NCI-H128 (cell line): ENCODE results near the gene ACP6.
A peak's percentile ranks its signal among the peaks of the same experiment; 100 is the strongest.
"Not testable (repeated sequence)": the region's sequence is repeated elsewhere in the genome, so short reads cannot be mapped to it uniquely, and the experiment has no call there.

Experiments used
- DNase-seq: peaks from one replicate; lab custom pipeline; 2025; ENCODE audit not compliant: unreplicated experiment; lab: John Stamatoyannopoulos, UW

Gene ACP6

DNA sequence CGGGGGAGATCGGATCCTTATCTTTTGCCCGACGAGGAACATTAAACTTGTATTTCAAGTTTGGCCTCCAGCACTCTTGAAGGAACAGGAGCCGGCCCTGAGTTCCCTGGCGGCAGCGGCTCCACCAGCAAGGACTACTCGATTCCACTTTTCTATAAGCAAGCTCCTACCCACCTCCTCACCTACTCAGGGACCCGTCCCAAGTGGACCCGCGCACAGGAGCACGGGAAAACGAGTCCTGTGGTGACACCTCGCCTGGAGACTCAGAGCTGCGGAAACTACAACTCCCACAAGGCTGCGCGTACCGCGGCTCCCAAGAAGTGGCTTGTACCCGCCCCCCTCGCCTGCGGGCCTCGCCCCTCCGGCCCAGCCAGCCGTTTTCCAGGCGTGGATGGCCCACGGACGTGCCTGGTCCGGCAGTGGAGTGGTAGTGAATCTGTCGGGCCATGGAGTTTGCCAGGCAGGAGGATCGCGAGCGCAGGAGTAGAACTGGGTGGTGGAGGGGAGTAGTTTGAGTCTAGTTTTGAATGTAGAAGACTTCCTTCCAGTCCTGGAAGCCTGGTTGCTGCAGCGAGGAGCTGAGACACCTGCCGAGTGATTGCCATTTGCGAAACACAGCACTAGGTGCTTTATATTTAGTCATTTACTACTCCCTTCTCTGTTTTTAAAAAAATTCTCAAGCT lies at the start of gene ACP6:
TSS of gene ACP6 (minus strand) at position 206 of the 683 bp plus-strand sequence. CDS start 476 bp downstream, outside the sequence.
- DNase-seq, result peak; percentile 94

- no peak for DNase-seq
These were observed 49.4 kb upstream of the ACP6 start for GRCh38 chr1:147719711-147720225.

- no peak for DNase-seq
These were observed 48.8 kb upstream of the ACP6 start for GRCh38 chr1:147719029-147719698.

DNA sequence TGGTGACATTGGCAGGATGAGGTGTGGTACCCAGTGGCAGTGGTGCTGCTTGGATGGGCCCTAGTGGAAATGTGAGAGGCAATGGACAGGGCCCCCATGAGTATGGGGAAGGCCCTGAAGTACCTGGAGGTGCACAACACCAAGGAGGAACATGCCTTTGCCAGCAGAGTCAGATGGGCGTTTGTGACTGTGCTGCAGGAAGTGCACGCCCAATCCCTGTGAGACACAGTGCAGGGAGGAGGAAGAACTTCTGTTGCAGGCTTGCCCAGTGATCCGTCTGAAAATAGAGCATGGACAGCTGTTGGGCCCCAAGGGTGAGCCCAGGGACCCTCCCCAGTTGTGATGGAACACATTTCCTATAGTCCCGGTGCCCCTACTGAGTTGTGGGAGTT lies 47.4 kb upstream of the ACP6 start:
- no peak for DNase-seq

DNA sequence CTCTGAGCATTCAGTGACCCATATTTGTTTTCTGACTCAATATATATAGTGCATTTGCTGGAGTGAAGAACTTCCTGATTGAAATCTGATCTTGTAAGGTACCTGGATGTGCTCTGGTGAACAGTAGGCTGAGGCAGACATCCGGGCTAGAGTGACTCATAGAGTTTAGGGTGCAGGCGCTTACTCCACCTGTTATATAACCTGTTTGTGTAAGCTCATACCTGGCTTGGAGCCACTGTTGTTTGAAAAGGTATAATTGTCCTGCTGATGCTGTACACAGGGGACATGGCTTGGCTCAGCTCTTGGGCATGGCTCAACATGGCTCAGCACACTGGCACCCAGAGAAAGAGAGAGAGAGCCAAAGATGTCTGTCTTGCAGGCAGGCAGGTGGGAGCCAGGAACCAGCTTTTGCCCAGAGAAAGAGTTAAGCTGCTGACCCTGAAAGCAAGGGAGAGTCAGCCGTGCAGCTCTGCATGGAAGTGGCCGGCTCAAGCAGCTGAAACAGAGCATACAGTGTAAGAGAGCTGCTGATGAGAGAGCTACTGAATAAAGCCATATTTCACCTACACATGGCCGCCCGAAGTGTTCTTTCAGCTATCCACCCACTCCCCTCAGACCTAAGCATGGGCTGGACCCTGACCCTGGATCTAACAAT lies 46.9 kb upstream of the ACP6 start:
- DNase-seq, result peak; percentile 47

DNA sequence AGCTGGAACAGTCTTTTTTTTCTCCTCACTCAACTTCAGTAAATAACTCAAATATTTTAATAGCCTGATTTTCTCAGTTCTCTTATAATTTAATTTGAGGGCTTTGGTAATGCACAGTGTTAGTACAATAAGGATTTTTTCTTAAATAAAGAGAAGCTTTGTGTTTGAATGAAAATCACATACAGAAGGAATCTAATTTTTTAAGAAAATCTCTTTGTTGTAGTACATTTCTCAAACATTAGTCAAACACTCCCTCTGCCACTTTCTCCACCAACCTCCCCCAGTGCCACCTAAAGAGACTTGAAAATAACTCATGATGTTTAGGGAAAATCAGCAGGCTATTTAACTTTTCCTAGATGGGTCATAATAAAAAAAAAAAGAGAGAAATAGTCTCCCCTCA lies 42.3 kb upstream of the ACP6 start:
- no peak for DNase-seq

DNA sequence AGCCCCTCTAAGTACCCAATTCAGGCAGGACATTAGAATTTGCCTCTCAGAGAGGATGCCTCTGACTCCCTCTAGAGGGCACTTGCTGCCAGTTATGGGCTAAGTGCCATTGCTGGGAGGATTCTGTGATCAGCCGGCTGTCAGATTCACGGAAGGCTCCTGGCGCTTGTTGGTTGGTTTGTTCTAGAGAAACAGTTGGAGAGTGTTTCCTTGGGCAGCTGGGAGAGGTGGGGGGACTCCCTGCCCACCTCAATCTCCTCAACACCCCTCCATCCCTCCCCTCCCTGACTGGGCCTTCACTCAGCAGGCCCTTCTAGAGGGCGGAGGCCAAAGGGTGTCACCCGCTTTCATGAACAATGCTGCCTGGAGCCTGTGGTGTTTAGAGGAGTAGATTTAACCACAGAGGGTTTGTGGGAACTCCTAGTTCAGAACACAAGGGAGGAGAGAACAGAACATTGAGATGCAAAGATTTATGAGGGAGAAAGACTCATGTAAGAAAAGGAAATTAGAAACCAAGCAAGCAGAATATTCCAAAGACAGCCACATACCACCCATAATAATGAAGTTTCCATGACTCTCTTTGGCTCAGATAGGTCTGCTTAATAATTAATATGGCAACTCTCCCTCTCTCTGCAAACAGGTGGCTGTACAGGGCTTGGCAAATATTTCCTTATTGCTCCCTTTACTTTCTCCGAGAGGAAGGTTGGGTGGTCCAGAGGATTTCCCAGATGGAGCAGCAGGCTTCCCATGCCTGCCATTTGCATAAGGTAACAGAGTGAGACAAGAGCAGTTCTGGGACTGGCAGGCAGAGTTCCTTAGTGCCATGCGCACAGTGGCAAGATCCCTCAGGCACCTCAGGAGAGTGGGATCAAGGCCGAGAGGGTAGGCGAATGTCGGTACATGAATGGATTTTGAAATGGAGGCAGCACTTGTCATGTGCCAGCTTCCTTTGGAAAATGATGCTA lies 30.0 kb upstream of the ACP6 start:
- no peak for DNase-seq

GRCh38 chr1:147699686-147700041 lies 29.3 kb upstream of the ACP6 start:
- DNase-seq, result no peak

DNA sequence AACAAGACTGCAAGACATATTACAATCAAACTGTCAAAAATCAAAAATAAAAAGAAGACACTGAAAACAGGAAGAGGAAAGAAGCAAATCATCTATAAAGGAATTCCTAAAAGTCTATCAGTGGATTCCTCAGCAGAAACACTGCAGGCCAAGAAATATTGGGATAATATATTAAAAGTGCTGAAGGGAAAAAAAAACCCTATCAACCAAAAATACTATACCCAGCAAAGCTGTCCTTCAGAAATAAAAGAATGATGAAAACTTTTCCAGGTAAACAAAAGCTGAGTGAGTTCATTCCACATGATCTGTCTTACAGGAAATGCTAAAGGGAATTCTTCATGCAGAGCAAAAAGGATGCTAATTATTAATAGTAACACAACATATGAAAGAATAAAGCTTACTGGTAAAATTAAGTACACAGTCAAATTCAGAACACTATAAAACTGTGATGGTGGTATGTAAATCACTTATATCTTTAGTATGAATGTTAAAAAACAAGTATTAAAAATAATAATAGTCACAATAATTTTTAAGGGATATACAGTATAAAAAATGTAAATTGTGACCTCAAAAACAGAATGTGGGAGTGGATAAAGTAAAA lies 12.9 kb upstream of the ACP6 start:
- no peak for DNase-seq

DNA sequence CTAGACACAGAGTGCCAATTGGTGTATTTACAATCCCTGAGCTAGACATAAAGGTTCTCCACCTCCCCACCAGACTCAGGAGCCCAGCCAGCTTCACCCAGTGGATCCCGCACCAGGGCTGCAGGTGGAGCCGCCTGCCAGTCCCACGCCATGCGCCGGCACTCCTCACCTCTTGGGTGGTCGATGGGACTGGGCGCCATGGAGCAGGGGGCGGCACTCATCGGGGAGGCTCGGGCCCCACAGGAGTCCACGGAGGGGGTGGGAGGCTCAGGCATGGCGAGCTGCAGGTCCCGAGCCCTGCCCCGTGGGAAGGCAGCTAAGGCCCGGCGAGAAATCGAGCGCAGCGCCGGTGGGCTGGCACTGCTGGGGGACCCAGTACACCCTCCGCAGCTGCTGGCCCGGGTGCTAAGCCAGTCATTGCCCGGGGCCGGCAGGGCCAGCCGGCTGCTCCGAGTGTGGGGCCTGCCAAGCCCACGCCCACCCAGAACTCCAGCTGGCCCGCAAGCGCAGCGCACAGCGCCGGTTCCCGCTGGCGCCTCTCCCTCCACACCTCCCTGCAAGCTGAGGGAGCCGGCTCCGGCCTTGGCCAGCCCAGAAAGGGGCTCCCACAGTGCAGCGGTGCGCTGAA lies 10.4 kb upstream of the ACP6 start:
- DNase-seq, result not testable (repeated sequence)

GRCh38 chr1:147677681-147678080 lies 7.4 kb upstream of the ACP6 start:
- DNase-seq, result not testable (repeated sequence)

- DNase-seq, result no peak
These were observed 6.2 kb upstream of the ACP6 start for GRCh38 chr1:147676311-147677085.

DNA sequence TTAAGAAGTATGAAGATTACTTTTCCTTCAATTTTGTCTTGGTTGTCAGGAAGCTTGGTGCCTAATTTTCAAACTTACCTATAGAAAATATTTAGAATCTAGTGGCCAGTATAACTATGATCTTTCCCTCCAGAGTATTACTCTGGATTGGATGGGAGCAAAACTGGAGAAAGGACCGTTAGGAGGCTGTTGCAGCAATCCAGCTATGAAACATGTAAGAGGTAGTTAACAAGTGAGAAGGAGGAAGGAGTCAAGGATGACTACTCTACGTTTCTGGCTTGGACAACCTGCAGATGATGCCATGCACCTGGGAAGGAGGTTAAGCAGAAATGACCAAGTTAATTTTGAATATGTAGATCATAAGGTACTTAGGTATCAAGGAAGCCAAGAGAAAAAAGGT lies 3.5 kb upstream of the ACP6 start:
- DNase-seq, result no peak

DNA sequence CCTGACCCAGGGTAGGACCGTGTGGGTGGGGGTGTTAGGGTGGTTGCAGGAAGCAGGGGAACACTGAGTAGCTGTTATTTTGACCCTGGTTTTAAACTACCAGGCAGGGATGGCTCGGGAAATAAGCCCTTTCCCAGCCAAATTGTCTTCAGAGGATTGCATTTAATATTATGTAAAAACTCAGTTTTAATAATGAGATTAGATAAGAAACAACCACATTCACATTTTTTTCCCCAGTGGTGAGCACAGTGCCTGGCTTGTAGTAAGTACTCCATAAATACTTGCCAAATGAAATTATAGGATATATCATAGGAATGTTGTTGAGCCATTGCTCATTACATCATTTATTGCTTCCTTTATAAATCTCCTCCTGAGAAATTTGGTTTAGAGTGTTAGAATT lies 3.1 kb upstream of the ACP6 start:
- no peak for DNase-seq

- DNase-seq, result peak; percentile 9
These were observed 630 bp downstream of the ACP6 start for GRCh38 chr1:147669469-147670318.

DNA sequence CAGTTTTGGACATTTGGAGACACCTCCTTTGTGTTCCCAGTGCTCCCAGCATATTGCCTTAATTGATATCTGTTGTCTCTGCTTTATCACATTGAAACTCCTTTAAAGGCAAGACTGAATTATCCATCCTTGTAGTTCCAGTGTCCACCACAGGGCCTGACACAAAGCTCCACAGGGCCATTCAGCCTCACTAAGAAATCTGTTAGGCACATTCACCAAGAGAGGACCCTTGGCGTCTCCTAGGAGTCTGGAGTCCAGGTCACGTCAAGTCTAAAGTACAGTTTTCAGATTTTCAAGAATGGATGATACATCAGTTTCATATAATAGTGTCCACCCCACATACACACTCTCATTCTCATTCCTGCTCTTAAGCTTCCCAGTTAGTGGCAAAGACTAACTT lies 4.8 kb downstream of the ACP6 start:
- DNase-seq, result no peak

GRCh38 chr1:147664206-147664605 lies 6.1 kb downstream of the ACP6 start:
- no peak for DNase-seq

DNA sequence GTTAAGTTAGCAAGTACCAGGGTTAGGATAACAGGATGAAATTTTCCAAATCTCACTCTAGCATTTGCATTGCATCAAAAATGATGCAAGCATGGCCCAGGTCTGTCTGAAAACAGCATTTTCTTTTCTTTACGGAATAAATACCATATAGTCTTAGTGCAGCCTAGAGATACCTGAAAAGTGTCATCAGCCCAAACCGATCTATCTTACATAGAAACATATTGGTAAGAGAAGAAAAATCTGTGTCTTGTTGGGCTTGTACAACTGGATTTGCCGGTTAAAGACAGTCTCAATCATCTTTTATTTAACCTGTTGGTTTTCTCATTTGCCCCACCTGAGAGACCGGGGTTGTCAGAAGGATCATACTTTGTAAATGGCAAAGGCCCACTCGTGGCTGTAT lies 15.8 kb downstream of the ACP6 start:
- DNase-seq, result no peak
